ENCODE results near the gene CD81. TPM values are rescaled to one million over a fixed set of nuclear protein-coding genes. Genes with fewer than 3 reads are reported as not detected.
"Not testable (repeated sequence)": the region's sequence is repeated elsewhere in the genome, so short reads cannot be mapped to it uniquely, and the experiment has no call there.

CD81 gene
- total RNA-seq, 1 experiment from 2014 or later: 296 TPM

DNA sequence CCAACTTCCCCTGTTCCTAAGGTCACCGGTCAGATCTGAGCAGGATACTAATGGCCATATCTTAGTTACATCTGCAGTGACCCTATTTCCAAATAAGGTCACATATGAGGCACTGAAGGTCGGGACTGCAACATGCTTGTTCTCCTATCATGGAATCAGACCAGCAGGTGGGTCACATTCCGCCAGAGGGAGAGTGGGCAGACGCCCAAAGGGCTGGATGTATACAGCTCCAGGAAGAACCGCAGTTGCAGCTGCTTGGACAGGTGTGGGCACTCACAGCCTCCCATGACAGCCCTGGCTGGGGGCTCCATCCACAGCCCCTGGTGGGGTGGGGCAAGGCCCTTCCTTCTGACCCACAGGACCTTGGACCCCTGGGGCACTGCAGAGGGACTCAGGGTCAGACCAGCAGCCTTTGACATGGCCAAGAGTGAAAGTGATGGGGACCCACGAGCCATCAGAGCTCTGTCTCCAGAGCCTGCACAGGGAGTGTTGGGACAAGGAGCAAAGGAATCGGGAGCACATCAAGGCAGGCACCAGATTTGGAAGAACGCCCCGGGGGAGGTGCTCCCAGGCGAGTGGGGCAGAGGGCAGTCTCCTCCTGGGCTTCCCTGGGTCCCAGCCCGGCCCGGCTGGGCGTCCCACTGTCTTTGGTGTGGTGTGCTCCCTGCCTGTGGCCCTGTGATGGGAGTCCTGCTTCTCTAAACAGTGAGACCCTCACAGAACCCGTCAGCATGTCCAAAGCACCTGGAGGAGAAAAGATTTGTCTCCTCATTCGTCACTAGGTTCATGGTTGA, 13.3 kb upstream of the CD81 start:
- Histone ChIP-seq H3K4me2 (ENCODE audit: low read length) (no peak overlapping the region), H3K4me1 (ENCODE audit: control insufficient read depth in 1 of 2, insufficient read depth in 2 of 2, low read length in 2 of 2) (peaks cover 0 to 3% of the 10 kb centered on the region in 2 experiments; a peak in 1 of 4 replicates), H3K36me3 (ENCODE audit: control insufficient read depth in 1 of 2, insufficient read depth in 2 of 2, low read length in 2 of 2) (no peaks in the 10 kb centered on the region), H3K27ac (ENCODE audit: low read depth, low read length) (no peak overlapping the region), H3K4me3 (replicated peaks in 1 of 2; ENCODE audit: low read depth in 1 of 2, low read length in 2 of 2) (no peak overlapping the region), H4K20me1 (ENCODE audit: insufficient read depth) (no peaks in the 10 kb centered on the region), H3K9ac (ENCODE audit: low read length) (no peak overlapping the region), H2AFZ (ENCODE audit: low read depth, low read length, poor library complexity, severe bottlenecking) (no peak overlapping the region), H3K27me3 (ENCODE audit: insufficient read depth, low read length) (0 out of 2 replicates have a peak, but pooled peaks cover 5% of the 10 kb centered on the region), H3K79me2 (ENCODE audit: insufficient read depth, low read length) (no peaks in the 10 kb centered on the region), H3K9me3 (ENCODE audit: control insufficient read depth in 1 of 2, insufficient read depth in 1 of 2, low read depth in 1 of 2, low read length in 2 of 2) (no peaks in the 10 kb centered on the region), H3K9me2 (ENCODE audit: insufficient read depth) (no peaks in the 10 kb centered on the region)
- ChIA-PET RAD21 (ENCODE audit: low non-redundant PET in 1 of 2, low total read pairs in 2 of 2, uncharacterized antibody in 2 of 2, unreplicated experiment in 2 of 2) (no interaction called here), POLR2A (no interaction called here), CTCF (no interaction called here)
- no peak for TF ChIP-seq ZNF274 (IDR thresholded peaks at IDR 0.05; ENCODE audit: low read depth, low read length)
- no peak for ATAC-seq
- intact Hi-C loops (cut with micrococcal nuclease): no loop called here
- DNase-seq (ENCODE audit: low read depth, low spot score): no peak
- BruUV-seq (replicated peaks): no TSS peak

DNA sequence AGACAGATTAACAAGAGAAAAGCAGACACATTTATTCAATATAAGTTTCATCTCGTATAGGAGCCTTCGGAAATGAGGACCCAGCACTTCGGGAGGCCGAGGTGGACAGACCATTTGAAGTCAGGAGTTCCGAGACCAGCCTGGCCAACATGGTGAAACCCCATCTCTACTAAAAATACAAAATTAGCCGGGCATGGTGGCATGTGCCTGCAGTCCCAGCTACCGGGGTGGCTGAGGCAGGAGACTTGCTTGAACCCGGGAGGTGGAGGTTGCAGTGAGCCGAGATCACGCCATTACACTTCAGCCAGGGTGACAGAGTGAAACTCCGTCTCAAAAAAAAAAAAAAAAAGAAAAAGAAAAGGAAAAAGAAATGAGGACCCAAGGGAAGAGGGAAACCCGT, 12.7 kb upstream of the CD81 start:
- H3K36me3 ChIP-seq (ENCODE audit: control insufficient read depth in 1 of 2, insufficient read depth in 2 of 2, low read length in 2 of 2); H3K4me1 ChIP-seq (ENCODE audit: control insufficient read depth in 1 of 2, insufficient read depth in 2 of 2, low read length in 2 of 2); H3K9ac ChIP-seq (ENCODE audit: low read length); RAD21 ChIA-PET (ENCODE audit: low non-redundant PET in 1 of 2, low total read pairs in 2 of 2, uncharacterized antibody in 2 of 2, unreplicated experiment in 2 of 2); BruUV-seq (replicated peaks); H3K9me3 ChIP-seq (ENCODE audit: control insufficient read depth in 1 of 2, insufficient read depth in 1 of 2, low read depth in 1 of 2, low read length in 2 of 2); DNase-seq (ENCODE audit: low read depth, low spot score); intact Hi-C loops (cut with micrococcal nuclease); H3K4me3 ChIP-seq (replicated peaks in 1 of 2; ENCODE audit: low read depth in 1 of 2, low read length in 2 of 2); H4K20me1 ChIP-seq (ENCODE audit: insufficient read depth); H3K4me2 ChIP-seq (ENCODE audit: low read length); H3K79me2 ChIP-seq (ENCODE audit: insufficient read depth, low read length); CTCF ChIA-PET; H3K9me2 ChIP-seq (ENCODE audit: insufficient read depth); H2AFZ ChIP-seq (ENCODE audit: low read depth, low read length, poor library complexity, severe bottlenecking); ATAC-seq; POLR2A ChIA-PET; H3K27me3 ChIP-seq (ENCODE audit: insufficient read depth, low read length); H3K27ac ChIP-seq (ENCODE audit: low read depth, low read length): not testable (repeated sequence)

Measured in HCT116 (cell line).